ENCODE measurements around the gene DR1. TPM values are rescaled to one million over a fixed set of nuclear protein-coding genes. Genes with fewer than 3 reads are reported as not detected.

The DR1 gene
- total and polyA plus RNA-seq, 2 of the 13 experiments (the other 11 are each of a cell fraction or from before 2014, with no cell fraction given): 17.8 to 42.3 TPM

- Histone ChIP-seq H3K9me3 (ENCODE audit: low read length) (no peaks in the 10 kb centered on the region), H4K20me1 (ENCODE audit: insufficient read depth, low read length) (no peaks in the 10 kb centered on the region), H3K36me3 (replicated peaks in 1 of 2; ENCODE audit: control insufficient read depth in 1 of 2, insufficient read depth in 2 of 2, low read length in 2 of 2) (no peaks in the 10 kb centered on the region), H3K4me2 (ENCODE audit: low read depth, low read length) (no peak overlapping the region), H3K27ac (ENCODE audit: extremely low read length, insufficient read depth, low read length) (no peak overlapping the region), H2AFZ (ENCODE audit: low read length) (no peak overlapping the region), H3K27me3 (ENCODE audit: control insufficient read depth in 1 of 2, insufficient read depth in 2 of 2, low read length in 2 of 2) (peaks cover 0 to 5% of the 10 kb centered on the region in 2 experiments; a peak in 2 of 5 replicates), H3K4me3 (replicated peaks in 1 of 3; ENCODE audit: insufficient read depth in 1 of 3, low read depth in 2 of 3, low read length in 3 of 3) (no peak overlapping the region), H3K9ac (ENCODE audit: insufficient read depth, low read depth, low read length) (no peak overlapping the region), H3K79me2 (ENCODE audit: insufficient read depth, low read length) (no peaks in the 10 kb centered on the region), H3K4me1 (ENCODE audit: insufficient read depth, low read length) (0 out of 2 replicates have a peak, but pooled peaks cover 6% of the 10 kb centered on the region)
- in situ Hi-C loops (cut with HindIII; ENCODE audit: extremely low pct_ligation_motif_present, low pct_unique_long_range_greater_than_20kb): no loop called here
- ATAC-seq: no peak
- BruUV-seq (replicated peaks): no TSS peak
- no peak for DNase-seq (ENCODE audit: low spot score)
- intact Hi-C loops (cut with micrococcal nuclease; ENCODE audit: unreplicated experiment): no loop called here
- no peak for TF ChIP-seq ZBTB7B (CRISPR knock-in tag; IDR thresholded peaks at IDR 0.05)
- FAIRE-seq: no peak
- ChIA-PET POLR2A (no interaction called here), CTCF (ENCODE audit: low intra/inter-chr PET ratio, low total read pairs) (no interaction called here)
- WGBS (ENCODE audit: low lambda C conversion rate): 30% methylated on average over 3 of the region's 3 CpGs
Observed at GRCh38 chr1:93415296-93415695, 69.6 kb downstream of the DR1 start.

- 6% methylated on average over 2 of the region's 2 CpGs for WGBS (ENCODE audit: low lambda C conversion rate)
- Histone ChIP-seq H3K27ac (ENCODE audit: extremely low read length, insufficient read depth, low read length) (no peak overlapping the region), H3K9ac (ENCODE audit: insufficient read depth, low read depth, low read length) (no peak overlapping the region), H3K4me2 (ENCODE audit: low read depth, low read length) (no peak overlapping the region), H3K36me3 (replicated peaks in 1 of 2; ENCODE audit: control insufficient read depth in 1 of 2, insufficient read depth in 2 of 2, low read length in 2 of 2) (no peaks in the 10 kb centered on the region), H3K4me1 (ENCODE audit: insufficient read depth, low read length) (0 out of 2 replicates have a peak, but pooled peaks cover 6% of the 10 kb centered on the region), H2AFZ (ENCODE audit: low read length) (no peak overlapping the region), H3K79me2 (ENCODE audit: insufficient read depth, low read length) (no peaks in the 10 kb centered on the region), H3K9me3 (ENCODE audit: low read length) (no peaks in the 10 kb centered on the region), H4K20me1 (ENCODE audit: insufficient read depth, low read length) (no peaks in the 10 kb centered on the region), H3K27me3 (ENCODE audit: control insufficient read depth in 1 of 2, insufficient read depth in 2 of 2, low read length in 2 of 2) (peaks cover 0 to 5% of the 10 kb centered on the region in 2 experiments; a peak in 2 of 5 replicates), H3K4me3 (replicated peaks in 1 of 3; ENCODE audit: insufficient read depth in 1 of 3, low read depth in 2 of 3, low read length in 3 of 3) (no peak overlapping the region)
- ChIA-PET POLR2A (no interaction called here), CTCF (ENCODE audit: low intra/inter-chr PET ratio, low total read pairs) (no interaction called here)
- FAIRE-seq (no peak), ATAC-seq (no peak), DNase-seq (ENCODE audit: low spot score) (no peak)
- intact Hi-C loops (cut with micrococcal nuclease; ENCODE audit: unreplicated experiment) (no loop called here), in situ Hi-C loops (cut with HindIII; ENCODE audit: extremely low pct_ligation_motif_present, low pct_unique_long_range_greater_than_20kb) (no loop called here)
- no TSS peak for BruUV-seq (replicated peaks)
- no peak for TF ChIP-seq ZBTB4 (CRISPR knock-in tag; IDR thresholded peaks at IDR 0.05; ENCODE audit: borderline replicate concordance)
- TF ChIP-seq SOX6 (IDR thresholded peaks at IDR 0.05): no peak
- TF ChIP-seq SOX6 (CRISPR knock-in tag; IDR thresholded peaks at IDR 0.05): no peak
- TF ChIP-seq ZNF160 (CRISPR knock-in tag; IDR thresholded peaks at IDR 0.05): no peak
- no peak for TF ChIP-seq ZNF850 (CRISPR knock-in tag; conservative IDR thresholded peaks at IDR 0.05)
- TF ChIP-seq ZMYM2 (CRISPR knock-in tag; IDR thresholded peaks at IDR 0.05): no peak
- no peak for TF ChIP-seq FOXC1 (CRISPR knock-in tag; IDR thresholded peaks at IDR 0.05; ENCODE audit: borderline replicate concordance)
- TF ChIP-seq RORA (CRISPR knock-in tag; IDR thresholded peaks at IDR 0.05): no peak
- TF ChIP-seq SP2 (CRISPR knock-in tag; IDR thresholded peaks at IDR 0.05): no peak
- no peak for TF ChIP-seq CSRNP1 (CRISPR knock-in tag; IDR thresholded peaks at IDR 0.05)
- no peak for TF ChIP-seq ZNF230 (CRISPR knock-in tag; IDR thresholded peaks at IDR 0.05)
- no peak for TF ChIP-seq SALL2 (CRISPR knock-in tag; IDR thresholded peaks at IDR 0.05)
- TF ChIP-seq ZNF343 (CRISPR knock-in tag; IDR thresholded peaks at IDR 0.05): no peak
- TF ChIP-seq CREM (IDR thresholded peaks at IDR 0.05): no peak
- no peak for TF ChIP-seq CREM (CRISPR knock-in tag; IDR thresholded peaks at IDR 0.05)
- TF ChIP-seq MIER2 (CRISPR knock-in tag; IDR thresholded peaks at IDR 0.05): no peak
Observed at GRCh38 chr1:93416183-93416582, 70.5 kb downstream of the DR1 start.

Measured in HepG2 (cell line).